OCI-LY7 (cell line): ENCODE measurements around the gene TSNAX. TPM values are rescaled to one million over a fixed set of nuclear protein-coding genes. Genes with fewer than 3 reads are reported as not detected.

Experiments used
- BruUV-seq: library from RNA; stranded (reverse); fragments of 400-500 nt; replicated peaks from 2 replicates; lab custom pipeline; 2021; lab: Mats Ljungman, UMichigan
- CTCF ChIA-PET: fragments of 300-600 bp; sonication (Branson Sonifier 250); formaldehyde crosslinking; loops from one replicate; lab custom pipeline; 2022; ENCODE audit warnings: antibody characterized with exemption; ENCODE audit not compliant: unreplicated experiment; lab: Charles Lee
- POLR2A ChIA-PET: fragments of 300-600 bp; sonication (Branson Sonifier 250); formaldehyde crosslinking; loops from one replicate; lab custom pipeline; 2022; ENCODE audit warnings: antibody characterized with exemption; lab: Charles Lee
- DNase-seq: peaks from one replicate; pipeline ENCODE4 v3.0.0-alpha.2; 2015; ENCODE audit warnings: low spot score
- H2AFZ ChIP-seq: fragments of 200-600 bp; sonication (generic), shearing (Covaris generic); 2 replicates; pipeline ENCODE4 v1.6.1; 2014; ENCODE audit warnings: mild to moderate bottlenecking, antibody characterized with exemption, low read length, moderate library complexity
- H3K27ac ChIP-seq: fragments of 200-600 bp; sonication (generic); 2 replicates; pipeline ENCODE4 v1.5.1; 2014; ENCODE audit warnings: mixed run types, low read depth, mild to moderate bottlenecking, moderate library complexity, low read length, inconsistent platforms; ENCODE audit not compliant: poor library complexity, severe bottlenecking
- H3K36me3 ChIP-seq: fragments of 200-600 bp; sonication (generic); 2 replicates; pipeline ENCODE4 v1.6.1; 2014; ENCODE audit warnings: mild to moderate bottlenecking, antibody characterized with exemption, low read length, moderate library complexity, mixed read lengths; ENCODE audit not compliant: insufficient read depth
- H3K4me1 ChIP-seq: fragments of 200-600 bp; sonication (generic); 2 replicates; pipeline ENCODE4 v1.5.1; 2014; ENCODE audit warnings: mild to moderate bottlenecking, low read length; ENCODE audit not compliant: insufficient read depth, poor library complexity, severe bottlenecking
- H3K4me2 ChIP-seq: fragments of 200-600 bp; sonication (generic); 2 replicates; pipeline ENCODE4 v1.6.1; 2014; ENCODE audit warnings: mild to moderate bottlenecking, low read length
- H3K4me3 ChIP-seq: fragments of 200-600 bp; sonication (generic); 2 replicates; pipeline ENCODE4 v1.5.1; 2014; ENCODE audit warnings: mild to moderate bottlenecking, low read depth, low read length; ENCODE audit not compliant: poor library complexity, severe bottlenecking
- H3K79me2 ChIP-seq: fragments of 200-600 bp; sonication (generic); 2 replicates; pipeline ENCODE4 v1.6.1; 2016; ENCODE audit warnings: low read depth, mild to moderate bottlenecking, low read length, moderate library complexity, mixed read lengths; ENCODE audit not compliant: insufficient read depth
- H3K9me2 ChIP-seq: fragments of 200-600 bp; sonication (generic); 2 replicates; pipeline ENCODE4 v1.6.1; 2016; ENCODE audit warnings: mild to moderate bottlenecking, low read length, mixed read lengths; ENCODE audit not compliant: insufficient read depth
- H3K9me3 ChIP-seq: fragments of 200-600 bp; sonication (generic); 2 replicates; pipeline ENCODE4 v1.6.1; 2014; ENCODE audit warnings: mild to moderate bottlenecking, mixed run types, low read length, mixed read lengths
- H4K20me1 ChIP-seq: fragments of 200-600 bp; sonication (generic); 2 replicates; pipeline ENCODE4 v1.6.1; 2014; ENCODE audit warnings: mild to moderate bottlenecking, antibody characterized with exemption, low read length, moderate library complexity, mixed read lengths; ENCODE audit not compliant: insufficient read depth
- EZH2phosphoT487 ChIP-seq: fragments of 200-600 bp; sonication (generic); IDR thresholded peaks from 2 replicates; pipeline ENCODE4 v1.6.1; 2018; ENCODE audit warnings: low read depth, borderline replicate concordance, mild to moderate bottlenecking, mixed run types, antibody characterized with exemption, low read length, moderate library complexity, mixed read lengths
- intact Hi-C: fragments of 100-400 bp; cut with micrococcal nuclease; formaldehyde crosslinking; loops from one replicate; pipeline ENCODE4 v1.10.0; 2022; ENCODE audit not compliant: unreplicated experiment
- total RNA-seq, 2 experiments: library from RNA; depleted of rRNA in 1 of 2; stranded (reverse); fragments of >200 nt in 1 of 2; shearing (Covaris generic) in 1 of 2; gene quantifications; 2 replicates each; pipeline ENCODE4 v1.2.3, GENCODE V29; 2014 to 2022
- TF ChIP-seq, protein P1 (sequence below): fragments of 200-600 bp; sonication (generic); conservative IDR thresholded peaks from 2 replicates; pipeline ENCODE4 v1.5.1; 2014; ENCODE audit warnings: mild to moderate bottlenecking, antibody characterized with exemption, low read length, moderate library complexity, mixed read lengths

Gene TSNAX
- total RNA-seq, 2 experiments from 2014 or later, result 17.8 to 31.3 TPM

DNA sequence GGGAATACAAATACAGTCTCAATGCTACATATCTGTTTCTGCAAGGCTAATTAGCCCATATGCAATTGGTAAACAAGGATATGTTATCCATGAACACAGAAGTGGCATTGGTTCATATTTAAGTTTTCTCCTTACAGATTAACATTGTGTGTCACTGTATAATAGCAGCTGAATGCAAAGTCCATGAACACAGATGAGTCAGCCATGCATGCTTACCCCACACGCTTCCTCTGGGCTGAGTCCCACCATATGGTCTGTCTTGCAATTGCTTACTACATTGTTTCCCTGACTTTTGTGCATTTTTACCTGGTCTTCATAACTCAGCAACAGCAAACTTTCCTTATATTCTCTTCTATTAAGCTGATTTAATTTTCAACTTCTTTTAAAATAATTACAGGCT, 41.5 kb upstream of the TSNAX start:
- TF ChIP-seq EZH2phosphoT487, result no peak
- TF ChIP-seq, protein P1, sequence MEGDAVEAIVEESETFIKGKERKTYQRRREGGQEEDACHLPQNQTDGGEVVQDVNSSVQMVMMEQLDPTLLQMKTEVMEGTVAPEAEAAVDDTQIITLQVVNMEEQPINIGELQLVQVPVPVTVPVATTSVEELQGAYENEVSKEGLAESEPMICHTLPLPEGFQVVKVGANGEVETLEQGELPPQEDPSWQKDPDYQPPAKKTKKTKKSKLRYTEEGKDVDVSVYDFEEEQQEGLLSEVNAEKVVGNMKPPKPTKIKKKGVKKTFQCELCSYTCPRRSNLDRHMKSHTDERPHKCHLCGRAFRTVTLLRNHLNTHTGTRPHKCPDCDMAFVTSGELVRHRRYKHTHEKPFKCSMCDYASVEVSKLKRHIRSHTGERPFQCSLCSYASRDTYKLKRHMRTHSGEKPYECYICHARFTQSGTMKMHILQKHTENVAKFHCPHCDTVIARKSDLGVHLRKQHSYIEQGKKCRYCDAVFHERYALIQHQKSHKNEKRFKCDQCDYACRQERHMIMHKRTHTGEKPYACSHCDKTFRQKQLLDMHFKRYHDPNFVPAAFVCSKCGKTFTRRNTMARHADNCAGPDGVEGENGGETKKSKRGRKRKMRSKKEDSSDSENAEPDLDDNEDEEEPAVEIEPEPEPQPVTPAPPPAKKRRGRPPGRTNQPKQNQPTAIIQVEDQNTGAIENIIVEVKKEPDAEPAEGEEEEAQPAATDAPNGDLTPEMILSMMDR, result no peak
- POLR2A ChIA-PET, result interaction anchor here (0.7 to 0.9 kb wide), 2 partner anchors 24 to 932 kb away, joined by 3 read pairs; no protein-coding TSS in a partner anchor
- CTCF ChIA-PET, result no interaction called here

DNA sequence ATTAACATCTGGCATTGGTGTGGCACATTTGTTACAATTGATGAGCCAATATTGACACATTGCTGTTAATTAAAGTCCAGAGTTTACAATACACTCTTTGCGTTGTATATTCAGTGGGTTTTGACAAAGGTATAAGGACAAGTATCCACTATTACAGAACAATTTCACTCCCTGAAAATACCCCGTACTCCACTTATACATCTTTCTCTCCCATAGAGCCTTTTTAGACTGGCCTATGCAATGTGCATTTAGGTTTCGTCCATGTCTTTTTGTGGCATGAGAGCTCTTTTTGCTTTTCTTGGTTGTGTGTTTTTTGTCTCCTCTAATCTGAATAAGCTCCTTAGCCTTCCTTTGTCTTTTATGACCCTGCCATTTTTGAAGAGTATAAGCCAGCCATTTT, 40.6 kb upstream of the TSNAX start:
- TF ChIP-seq, protein P1, result no peak
- TF ChIP-seq EZH2phosphoT487, result no peak
- DNase-seq, result no peak
- ChIA-PET CTCF (no interaction called here), POLR2A (interaction anchor here (0.5 to 0.7 kb wide), 2 partner anchors 32 to 931 kb away, joined by 3 to 4 read pairs; no protein-coding TSS in a partner anchor)
- no peaks in the 10 kb centered on the region for H3K9me3 ChIP-seq
- no peaks in the 10 kb centered on the region for H3K79me2 ChIP-seq
- no peaks in the 10 kb centered on the region for H4K20me1 ChIP-seq
- H3K9me2 ChIP-seq, result no peaks in the 10 kb centered on the region; the same call in 1 of the 2 replicates
- H3K36me3 ChIP-seq, result no peaks in the 10 kb centered on the region
- intact Hi-C loops, result no loop called here
- no peak overlapping the region for H3K4me3 ChIP-seq
- no peaks in the 10 kb centered on the region for H3K4me1 ChIP-seq
- H3K27ac ChIP-seq, result no peak overlapping the region
- no peak overlapping the region for H2AFZ ChIP-seq
- BruUV-seq, result no TSS peak
- no peak overlapping the region for H3K4me2 ChIP-seq

More for the DNA sequence above, 41.5 kb upstream of the TSNAX start:
- no peak overlapping the region for H2AFZ ChIP-seq
- no peaks in the 10 kb centered on the region for H3K79me2 ChIP-seq
- BruUV-seq, result no TSS peak
- H3K4me3 ChIP-seq, result no peak overlapping the region
- no peaks in the 10 kb centered on the region; the same call in 1 of the 2 replicates for H3K9me2 ChIP-seq
- no peak overlapping the region for H3K27ac ChIP-seq
- no peaks in the 10 kb centered on the region for H4K20me1 ChIP-seq
- intact Hi-C loops, result no loop called here
- no peaks in the 10 kb centered on the region for H3K9me3 ChIP-seq
- DNase-seq, result no peak
- H3K4me2 ChIP-seq, result no peak overlapping the region
- H3K36me3 ChIP-seq, result no peaks in the 10 kb centered on the region
- H3K4me1 ChIP-seq, result no peaks in the 10 kb centered on the region

GRCh38 chr1:231493421-231494185, 34.9 kb upstream of the TSNAX start:
- Histone ChIP-seq H2AFZ (no peak overlapping the region), H3K4me3 (no peak overlapping the region), H4K20me1 (no peaks in the 10 kb centered on the region), H3K4me1 (no peaks in the 10 kb centered on the region), H3K27ac (no peak overlapping the region), H3K9me2 (no peaks in the 10 kb centered on the region; the same call in 1 of the 2 replicates), H3K4me2 (no peak overlapping the region), H3K79me2 (no peaks in the 10 kb centered on the region), H3K36me3 (no peaks in the 10 kb centered on the region), H3K9me3 (0 out of 2 replicates have a peak, but pooled peaks cover 9% of the 10 kb centered on the region)
- CTCF ChIA-PET, result no interaction called here
- POLR2A ChIA-PET, result no interaction called here
- intact Hi-C loops, result no loop called here
- TF ChIP-seq, protein P1, result no peak
- no peak for TF ChIP-seq EZH2phosphoT487
- BruUV-seq, result no TSS peak
- DNase-seq, result no peak
